Measurements from ENCODE around the gene SFI1.

The SFI1 gene

GRCh38 chr22:31625257-31625640 is 128.9 kb downstream of the SFI1 start:
- TF ChIP-seq, protein P1, sequence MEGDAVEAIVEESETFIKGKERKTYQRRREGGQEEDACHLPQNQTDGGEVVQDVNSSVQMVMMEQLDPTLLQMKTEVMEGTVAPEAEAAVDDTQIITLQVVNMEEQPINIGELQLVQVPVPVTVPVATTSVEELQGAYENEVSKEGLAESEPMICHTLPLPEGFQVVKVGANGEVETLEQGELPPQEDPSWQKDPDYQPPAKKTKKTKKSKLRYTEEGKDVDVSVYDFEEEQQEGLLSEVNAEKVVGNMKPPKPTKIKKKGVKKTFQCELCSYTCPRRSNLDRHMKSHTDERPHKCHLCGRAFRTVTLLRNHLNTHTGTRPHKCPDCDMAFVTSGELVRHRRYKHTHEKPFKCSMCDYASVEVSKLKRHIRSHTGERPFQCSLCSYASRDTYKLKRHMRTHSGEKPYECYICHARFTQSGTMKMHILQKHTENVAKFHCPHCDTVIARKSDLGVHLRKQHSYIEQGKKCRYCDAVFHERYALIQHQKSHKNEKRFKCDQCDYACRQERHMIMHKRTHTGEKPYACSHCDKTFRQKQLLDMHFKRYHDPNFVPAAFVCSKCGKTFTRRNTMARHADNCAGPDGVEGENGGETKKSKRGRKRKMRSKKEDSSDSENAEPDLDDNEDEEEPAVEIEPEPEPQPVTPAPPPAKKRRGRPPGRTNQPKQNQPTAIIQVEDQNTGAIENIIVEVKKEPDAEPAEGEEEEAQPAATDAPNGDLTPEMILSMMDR (IDR thresholded peaks at IDR 0.05; ENCODE audit: insufficient read depth, low read length, poor library complexity, severe bottlenecking): no peak
- Histone ChIP-seq H3K27me3 (replicated peaks; ENCODE audit: control insufficient read depth, insufficient read depth, low read length) (no peaks in the 10 kb centered on the region), H3K4me3 (replicated peaks; ENCODE audit: low read depth, low read length) (no peak overlapping the region), H3K36me3 (ENCODE audit: control insufficient read depth, insufficient read depth, low read length) (peaks cover 38% of the 10 kb centered on the region)
- no peak for DNase-seq (ENCODE audit: extremely low read depth, insufficient read length)

DNA sequence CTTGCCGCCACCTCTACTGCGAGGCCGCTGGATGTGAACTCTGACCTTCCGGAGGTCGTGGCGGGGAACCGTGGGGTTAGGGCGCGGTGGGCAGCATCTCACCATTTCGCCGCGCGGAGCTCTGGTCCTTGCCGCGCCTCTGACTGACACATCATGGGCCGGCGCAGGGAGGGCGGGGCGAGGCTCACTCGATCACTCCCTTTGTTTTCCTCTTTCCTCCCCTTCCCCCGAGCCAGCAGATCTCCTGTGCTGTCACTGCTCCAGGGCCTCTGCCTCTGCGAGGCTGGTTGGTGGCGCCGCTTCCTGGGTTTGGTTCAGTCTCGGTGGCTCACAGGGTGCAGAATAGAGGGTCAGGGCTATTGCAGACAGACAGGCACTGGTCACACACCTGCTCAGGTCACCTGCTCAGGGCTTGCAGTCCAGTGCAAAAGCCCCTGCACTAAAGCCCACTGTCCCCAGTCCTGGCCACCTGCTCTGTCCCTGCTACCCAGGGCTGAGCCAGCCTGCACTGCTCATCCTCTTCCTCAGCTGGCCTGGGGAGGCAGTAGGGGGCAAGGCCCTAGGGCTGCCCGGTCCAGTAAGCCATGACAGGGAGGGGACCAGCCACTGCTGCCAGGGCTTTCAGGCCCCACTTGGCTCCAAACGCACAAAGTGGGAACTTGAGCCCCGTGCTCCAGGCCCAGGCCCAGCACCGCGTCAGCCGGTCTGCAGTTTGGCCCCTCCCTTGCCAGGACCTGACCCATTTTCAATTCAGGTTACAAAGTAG is 129.5 kb downstream of the SFI1 start:
- TF ChIP-seq, protein P1 (IDR thresholded peaks at IDR 0.05; ENCODE audit: insufficient read depth, low read length, poor library complexity, severe bottlenecking): no peak
- peaks cover 33% of the 10 kb centered on the region for H3K36me3 ChIP-seq (ENCODE audit: control insufficient read depth, insufficient read depth, low read length)
- DNase-seq (ENCODE audit: extremely low read depth, insufficient read length): no peak
- no peaks in the 10 kb centered on the region for H3K27me3 ChIP-seq (replicated peaks; ENCODE audit: control insufficient read depth, insufficient read depth, low read length)
- H3K4me3 ChIP-seq (replicated peaks; ENCODE audit: low read depth, low read length): no peak overlapping the region

DNA sequence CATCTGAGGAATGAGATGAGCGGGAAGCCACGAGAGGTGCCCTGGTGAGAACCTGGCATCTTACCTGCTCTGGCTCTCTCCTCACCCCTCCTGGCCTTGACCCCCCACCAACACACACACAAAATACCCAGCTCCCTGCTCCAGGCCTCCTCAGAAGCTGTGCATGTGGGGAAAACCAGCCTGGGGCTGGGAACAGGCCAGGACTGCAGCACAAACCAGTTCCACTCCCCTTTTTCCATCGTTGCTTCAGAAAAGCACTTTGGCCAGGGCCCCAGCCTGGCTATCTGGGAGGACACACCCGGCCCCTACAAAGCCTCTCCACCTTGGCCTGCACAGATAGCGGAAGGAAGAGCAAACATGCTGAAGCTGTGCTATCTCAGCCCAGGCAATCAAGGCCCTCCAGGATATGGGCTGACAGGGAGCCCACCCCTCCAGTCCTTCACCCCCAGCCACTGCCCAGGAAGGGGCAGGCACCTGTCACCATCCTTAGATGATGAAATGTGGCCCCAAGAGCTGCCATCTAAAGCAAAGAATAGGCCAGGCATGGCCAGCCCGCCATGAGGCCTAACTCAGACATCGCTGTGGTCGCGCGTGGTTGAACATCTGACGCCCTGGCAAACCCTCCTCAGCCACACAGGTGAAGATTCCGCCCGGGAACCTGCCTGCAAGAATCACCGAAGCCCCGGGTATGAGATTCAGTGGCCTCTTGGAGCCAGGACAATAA is 130.3 kb downstream of the SFI1 start:
- H3K27me3 ChIP-seq (replicated peaks; ENCODE audit: control insufficient read depth, insufficient read depth, low read length): no peaks in the 10 kb centered on the region
- TF ChIP-seq, protein P1 (IDR thresholded peaks at IDR 0.05; ENCODE audit: insufficient read depth, low read length, poor library complexity, severe bottlenecking): no peak
- no peak overlapping the region for H3K4me3 ChIP-seq (replicated peaks; ENCODE audit: low read depth, low read length)
- no peak for DNase-seq (ENCODE audit: extremely low read depth, insufficient read length)
- H3K36me3 ChIP-seq (ENCODE audit: control insufficient read depth, insufficient read depth, low read length): peaks cover 26% of the 10 kb centered on the region

- no peak overlapping the region for H3K4me3 ChIP-seq (replicated peaks; ENCODE audit: low read depth, low read length)
- H3K36me3 ChIP-seq (ENCODE audit: control insufficient read depth, insufficient read depth, low read length): peaks cover 22% of the 10 kb centered on the region
- DNase-seq (ENCODE audit: extremely low read depth, insufficient read length): no peak
- no peaks in the 10 kb centered on the region for H3K27me3 ChIP-seq (replicated peaks; ENCODE audit: control insufficient read depth, insufficient read depth, low read length)
- TF ChIP-seq, protein P1 (IDR thresholded peaks at IDR 0.05; ENCODE audit: insufficient read depth, low read length, poor library complexity, severe bottlenecking): no peak
Observed at GRCh38 chr22:31627223-31627731, 130.9 kb downstream of the SFI1 start.

GRCh38 chr22:31628362-31628761 is 132.0 kb downstream of the SFI1 start:
- H3K27me3 ChIP-seq (replicated peaks; ENCODE audit: control insufficient read depth, insufficient read depth, low read length): no peaks in the 10 kb centered on the region
- no peak overlapping the region for H3K4me3 ChIP-seq (replicated peaks; ENCODE audit: low read depth, low read length)
- H3K36me3 ChIP-seq (ENCODE audit: control insufficient read depth, insufficient read depth, low read length): peaks cover 20% of the 10 kb centered on the region
- TF ChIP-seq, protein P1 (IDR thresholded peaks at IDR 0.05; ENCODE audit: insufficient read depth, low read length, poor library complexity, severe bottlenecking): no peak
- no peak for DNase-seq (ENCODE audit: extremely low read depth, insufficient read length)

Data from GM06990 (cell line).